ENCODE measurements around the gene ABCA12.

Gene ABCA12

GRCh38 chr2:215110918-215111317 is 27.5 kb downstream of the ABCA12 start:
- DNase-seq = no peak

DNA sequence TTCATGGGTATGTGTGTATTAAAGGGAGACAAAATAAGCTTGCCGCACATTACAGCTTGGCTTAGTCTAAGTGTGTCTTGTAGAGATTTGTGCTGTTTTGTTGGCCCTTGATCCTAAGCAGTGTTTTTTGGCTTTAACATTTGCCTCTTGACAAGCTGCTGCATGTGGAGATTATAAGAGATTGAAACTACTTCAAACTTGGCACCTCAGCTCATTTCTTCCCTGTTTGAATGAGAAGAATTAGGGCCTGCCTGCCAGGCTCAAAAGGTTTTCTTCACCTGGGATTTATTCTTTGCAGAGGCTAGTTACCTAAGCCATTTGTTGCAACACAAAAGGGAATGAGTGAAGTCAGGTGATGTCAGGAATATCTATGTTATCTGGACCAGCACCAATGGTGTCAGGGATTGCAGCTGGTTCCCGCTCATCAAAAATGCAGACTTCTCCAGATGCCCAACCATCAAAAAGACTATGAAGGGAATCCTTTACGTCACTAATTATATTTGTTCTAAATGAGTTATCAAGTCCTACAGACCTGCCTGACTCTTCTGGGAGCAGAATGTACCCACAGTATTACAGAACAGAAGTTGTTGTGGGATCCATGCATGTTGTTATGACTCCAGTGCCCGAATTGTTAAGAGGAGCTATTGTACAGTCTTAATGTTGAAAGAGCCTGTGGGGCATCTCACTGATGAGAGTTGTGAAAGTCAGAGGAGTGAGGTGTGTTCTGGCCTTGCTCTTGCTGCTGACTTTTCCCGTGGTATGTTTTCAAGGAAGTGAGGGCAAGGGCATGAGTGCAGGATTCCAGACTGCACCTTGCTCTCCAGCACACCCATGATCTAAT is 31.0 kb downstream of the ABCA12 start:
- no peak for DNase-seq

DNA sequence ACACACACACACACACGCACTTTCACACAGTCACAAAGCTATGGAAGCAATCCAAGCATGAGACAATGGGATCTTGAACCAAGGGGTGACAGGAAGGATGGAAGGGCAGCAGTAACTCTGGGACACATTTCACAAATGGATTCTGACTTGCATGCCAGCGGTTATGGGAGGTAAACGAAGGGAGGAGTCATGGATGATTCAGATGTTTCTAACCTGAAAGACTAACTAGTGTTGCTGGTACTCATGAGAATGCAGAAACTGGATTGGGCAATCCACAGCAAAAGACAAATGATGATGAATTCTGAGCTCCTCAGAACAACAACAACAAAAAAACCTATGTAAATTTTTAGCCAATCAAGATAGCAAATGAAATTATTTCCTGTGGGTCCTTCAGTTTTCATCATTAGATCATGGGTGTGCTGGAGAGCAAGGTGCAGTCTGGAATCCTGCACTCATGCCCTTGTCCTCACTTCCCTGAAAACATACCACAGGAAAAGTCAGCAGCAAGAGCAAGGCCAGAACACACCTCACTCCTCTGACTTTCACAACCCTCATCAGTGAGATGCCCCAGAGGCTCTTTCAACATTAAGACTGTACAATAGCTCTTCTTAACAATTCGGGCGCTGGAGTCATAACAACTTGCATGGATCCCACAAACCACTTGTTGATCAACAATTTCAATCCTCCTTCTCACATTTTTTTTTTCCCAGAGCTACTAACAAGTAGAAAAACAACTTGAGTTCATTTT is 32.6 kb downstream of the ABCA12 start:
- DNase-seq = no peak

DNA sequence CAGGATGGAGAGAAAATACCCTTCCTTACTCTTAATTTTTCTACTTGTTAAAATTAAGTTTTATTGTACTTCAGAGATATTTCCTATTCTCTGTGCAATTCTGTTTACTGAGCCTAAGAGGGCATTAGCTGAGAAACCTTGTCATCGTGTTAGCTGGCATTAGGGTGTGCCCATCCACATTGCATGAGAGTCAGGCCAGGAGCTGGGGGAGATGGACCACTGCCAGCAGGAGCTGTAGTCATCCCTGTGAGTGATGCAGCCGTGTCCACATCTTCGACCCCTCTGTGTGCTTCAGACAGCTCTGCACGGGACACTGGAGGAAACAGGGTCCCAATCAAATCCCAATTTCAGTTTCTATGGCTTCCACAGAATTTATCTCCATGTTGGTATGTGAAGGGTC is 34.2 kb downstream of the ABCA12 start:
- no peak for DNase-seq

GRCh38 chr2:215098875-215099274 is 39.6 kb downstream of the ABCA12 start:
- DNase-seq = no peak

DNA sequence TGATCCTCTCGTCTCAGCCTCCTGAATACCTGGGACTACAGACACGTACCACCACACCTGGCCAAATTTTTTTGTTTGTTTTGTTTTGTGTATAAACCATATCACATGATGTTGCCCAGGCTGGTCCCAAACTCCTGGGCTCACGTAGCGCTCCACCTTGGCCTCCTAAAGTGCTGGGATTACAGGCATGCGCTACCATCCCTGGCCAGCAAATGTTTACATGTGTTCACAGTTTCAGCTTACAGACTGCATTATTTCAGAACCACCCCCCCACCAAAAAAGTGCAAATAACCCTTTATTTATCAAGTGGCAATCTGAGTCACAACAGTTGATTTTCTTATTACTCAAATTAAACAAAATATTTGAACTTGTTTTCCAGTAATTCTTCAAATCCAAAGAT is 54.3 kb downstream of the ABCA12 start:
- DNase-seq = no peak

DNA sequence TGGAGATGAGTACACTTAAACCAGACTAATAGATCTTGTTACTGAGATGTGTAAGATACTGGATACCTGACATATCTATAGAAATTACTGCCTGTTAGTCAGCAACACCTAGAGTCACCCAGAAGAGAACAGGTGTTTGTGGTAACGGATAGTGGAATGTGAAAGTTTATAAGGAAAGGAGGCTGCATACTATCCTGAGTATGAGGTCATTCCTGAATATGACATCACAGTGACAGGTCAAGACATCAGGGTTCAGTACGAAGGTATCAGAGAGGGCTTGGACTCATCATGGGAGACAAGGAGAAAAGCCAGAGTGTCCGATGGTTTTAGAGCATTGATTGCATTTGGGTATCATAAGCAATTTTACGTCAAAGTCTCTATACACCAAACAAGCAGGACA is 55.3 kb downstream of the ABCA12 start:
- no peak for DNase-seq

GRCh38 chr2:215082446-215082845 is 56.0 kb downstream of the ABCA12 start:
- no peak for DNase-seq

- no peak for DNase-seq
These were observed 57.9 kb downstream of the ABCA12 start for GRCh38 chr2:215080545-215080944.

GRCh38 chr2:215071676-215072075 is 66.8 kb downstream of the ABCA12 start:
- DNase-seq = no peak

GRCh38 chr2:215068399-215068798 is 70.0 kb downstream of the ABCA12 start:
- DNase-seq = no peak

DNA sequence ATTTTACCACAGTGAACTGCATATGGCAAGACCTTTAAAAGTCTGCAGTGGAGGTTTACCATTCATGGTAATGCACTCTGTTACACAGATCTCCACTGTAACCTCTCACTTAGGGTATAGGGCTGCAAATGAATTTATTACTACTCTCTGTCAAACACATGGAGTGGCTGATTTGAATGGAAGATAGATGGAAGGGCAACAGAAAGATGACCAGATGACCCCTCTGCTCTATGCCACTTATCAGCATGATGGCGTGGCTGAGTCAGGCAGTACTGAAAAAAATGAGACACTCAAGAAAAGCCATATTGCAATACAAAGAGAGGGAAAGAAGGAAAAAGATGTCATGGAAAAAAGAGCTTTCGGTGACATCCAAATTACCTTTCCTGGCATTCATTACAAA is 72.3 kb downstream of the ABCA12 start:
- DNase-seq = no peak

DNA sequence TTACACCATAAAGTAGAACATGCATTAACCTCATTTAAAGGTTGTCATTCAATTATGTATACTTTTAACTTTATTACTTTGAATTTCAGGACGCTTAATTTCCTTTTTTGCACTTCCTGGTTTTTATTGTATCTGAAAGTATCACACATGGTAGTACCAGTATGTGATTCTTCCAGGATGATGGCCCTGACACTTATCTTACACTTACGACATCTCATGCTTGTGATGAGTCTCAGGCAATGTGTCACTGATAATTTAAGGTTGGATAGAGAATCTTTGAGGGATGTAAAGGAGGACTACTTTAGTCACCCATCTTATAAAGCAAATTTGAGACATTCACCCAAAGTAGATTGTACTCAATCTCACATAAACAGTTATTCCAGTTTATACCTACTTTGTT is 74.9 kb downstream of the ABCA12 start:
- no peak for DNase-seq

GRCh38 chr2:215060861-215061536 is 77.4 kb downstream of the ABCA12 start:
- DNase-seq = no peak

GRCh38 chr2:215059724-215060123 is 78.7 kb downstream of the ABCA12 start:
- DNase-seq = no peak

DNA sequence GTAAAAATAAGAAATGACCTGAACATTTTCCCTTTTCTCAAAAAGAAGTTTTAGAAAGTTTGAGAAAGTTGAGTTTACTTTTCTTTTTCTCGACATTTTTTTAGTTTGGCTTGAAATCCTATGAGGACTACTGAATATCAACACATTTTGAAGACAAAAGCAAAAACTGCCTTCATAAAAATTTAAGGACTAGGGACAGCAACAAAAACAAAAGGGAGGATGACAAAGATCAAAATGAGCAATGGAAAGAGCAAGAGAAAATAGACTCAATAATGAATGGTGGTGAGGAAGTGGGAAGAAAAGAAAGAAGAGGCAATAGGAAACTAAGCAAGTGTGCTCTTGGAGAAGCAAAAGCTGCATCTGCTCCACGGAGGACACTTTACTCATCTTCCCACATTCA is 82.5 kb downstream of the ABCA12 start:
- DNase-seq = no peak

DNA sequence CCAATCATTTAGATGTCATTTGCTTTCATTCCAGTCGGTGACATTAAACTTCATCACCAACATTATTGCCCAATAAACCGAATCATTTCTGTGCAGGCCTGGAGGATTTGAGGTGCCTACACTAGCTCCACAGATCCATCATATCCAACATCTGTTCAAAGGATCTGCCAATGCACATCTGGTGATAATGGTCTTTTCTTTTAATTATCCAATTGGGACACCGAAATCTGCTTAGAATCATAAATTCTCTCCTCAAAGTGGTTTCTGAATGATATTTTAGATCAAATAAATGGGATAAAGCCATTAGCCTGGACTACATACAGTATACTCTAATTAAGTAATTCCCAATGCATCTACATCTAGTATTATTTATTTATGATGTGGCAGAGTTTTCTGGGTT is 85.6 kb downstream of the ABCA12 start:
- no peak for DNase-seq

DNA sequence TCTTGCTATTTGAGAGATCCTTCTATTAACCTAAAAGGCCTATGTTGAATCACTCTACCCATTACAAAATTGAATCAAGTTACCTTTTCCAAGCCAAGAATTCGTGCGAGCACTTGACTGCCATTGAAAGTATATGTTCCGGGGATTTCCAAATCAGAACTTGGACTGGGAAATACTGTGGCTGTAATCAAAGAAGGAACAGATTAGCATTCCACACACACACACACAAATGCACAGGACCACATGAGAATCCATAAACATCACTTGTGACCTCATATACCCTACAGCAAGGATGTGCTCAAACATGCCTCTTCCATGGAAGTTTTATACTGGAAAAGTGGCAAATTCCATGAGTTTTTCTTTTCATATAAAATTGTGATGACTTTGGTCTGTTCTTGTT is 86.0 kb downstream of the ABCA12 start:
- DNase-seq = no peak

DNA sequence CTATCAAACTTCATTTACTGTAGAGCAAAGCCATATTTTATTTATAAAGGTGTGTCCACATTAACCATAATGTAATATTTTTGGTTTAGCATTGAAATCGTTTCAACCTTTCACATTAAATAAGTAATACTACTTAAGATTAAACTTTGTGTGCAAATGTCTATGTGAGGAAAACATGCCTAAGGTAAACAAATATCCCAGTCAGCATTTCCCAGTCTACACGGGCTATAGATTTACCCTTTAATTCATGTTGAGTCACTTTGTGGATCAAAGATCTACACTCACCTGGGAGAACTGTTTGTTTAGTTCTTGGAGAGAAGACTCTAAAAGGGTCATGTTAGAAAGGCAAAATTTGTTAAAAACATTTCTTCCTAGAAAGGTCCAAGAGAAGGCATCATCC is 89.1 kb downstream of the ABCA12 start:
- no peak for DNase-seq

DNA sequence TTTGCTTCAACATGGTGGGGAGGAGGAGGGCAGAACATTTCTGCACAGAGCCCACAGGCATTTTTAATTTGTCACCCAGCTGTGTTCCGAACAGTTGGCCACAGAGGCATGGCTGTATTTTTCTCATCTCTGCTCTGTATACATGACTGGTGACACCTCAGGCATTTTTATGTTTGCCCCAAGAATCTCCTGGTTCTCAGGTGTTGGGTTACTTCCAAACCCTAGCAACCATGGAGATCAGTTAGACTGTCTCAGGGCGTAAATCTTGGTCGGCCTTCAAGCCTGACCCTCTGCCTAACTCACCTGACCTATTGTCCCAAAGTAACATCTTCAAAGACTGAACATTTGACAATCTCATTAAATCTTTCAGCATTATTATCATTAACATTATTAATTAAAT is 100.0 kb downstream of the ABCA12 start:
- no peak for DNase-seq

- DNase-seq = no peak
These were observed 102.1 kb downstream of the ABCA12 start for GRCh38 chr2:215036314-215036713.

- DNase-seq = no peak
These were observed 104.3 kb downstream of the ABCA12 start for GRCh38 chr2:215034154-215034553.

DNA sequence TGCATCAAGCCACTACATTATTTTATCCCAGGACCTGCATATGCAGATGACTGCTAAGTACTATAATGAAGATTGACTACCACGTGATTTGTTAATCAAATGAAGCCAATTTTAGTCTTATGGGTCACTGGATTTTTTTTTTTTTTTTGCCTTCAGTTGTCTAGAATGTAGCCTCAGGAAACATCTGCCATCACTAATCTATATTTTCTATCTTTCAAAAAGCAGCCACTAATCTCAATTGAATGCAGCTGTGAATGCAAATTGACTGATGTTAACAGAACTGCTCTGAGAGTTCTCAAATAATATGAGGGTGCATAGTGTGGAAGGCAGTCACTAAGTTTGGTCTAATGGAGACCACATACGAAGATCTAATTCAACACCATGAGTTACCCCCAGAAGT is 106.3 kb downstream of the ABCA12 start:
- no peak for DNase-seq

DNA sequence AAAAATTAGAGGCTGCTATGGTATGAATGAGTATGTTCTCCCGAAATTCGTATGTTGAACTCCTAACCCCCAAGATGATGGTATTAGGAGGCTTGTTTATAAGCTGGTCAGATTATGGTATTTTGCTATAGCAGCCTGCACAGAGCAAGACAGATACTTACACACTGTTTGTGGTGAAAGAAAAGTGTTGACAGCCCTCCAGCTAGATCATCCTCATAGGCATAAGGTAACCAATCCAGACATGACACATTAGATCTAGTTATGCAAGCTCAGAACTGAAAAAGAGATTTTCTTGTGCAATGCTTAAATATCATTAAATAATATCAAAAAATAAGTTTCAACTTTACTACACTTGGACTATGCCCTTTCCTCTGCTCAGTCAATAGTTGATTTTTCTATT is 107.1 kb downstream of the ABCA12 start:
- no peak for DNase-seq
